IgD-negative memory B cell (primary cell): ENCODE results near the gene IGSF9. TPM values are rescaled to one million over a fixed set of nuclear protein-coding genes. Genes with fewer than 3 reads are reported as not detected.

ENCODE experiments used
- H3K27ac Mint-ChIP-seq, 3 donors: one replicate each; pipeline ENCODE4 v1.8.0; 2020 to 2022; ENCODE audit warnings: mild to moderate bottlenecking in 3 of 3, mixed read lengths in 3 of 3, moderate library complexity in 1 of 3
- H3K27me3 Mint-ChIP-seq: one replicate; pipeline ENCODE4 v1.8.0; 2021; ENCODE audit warnings: mixed read lengths
- H3K36me3 Mint-ChIP-seq: one replicate; pipeline ENCODE4 v1.8.0; 2020; ENCODE audit warnings: mild to moderate bottlenecking, mixed read lengths
- H3K4me1 Mint-ChIP-seq, 3 donors: one replicate each; pipeline ENCODE4 v1.8.0; 2020 to 2022; ENCODE audit warnings: mixed read lengths in 3 of 3, mild to moderate bottlenecking in 1 of 3
- H3K4me3 Mint-ChIP-seq, 4 donors: one replicate each; pipeline ENCODE4 v1.8.0; 2020 to 2022; ENCODE audit warnings: mild to moderate bottlenecking in 4 of 4, mixed read lengths in 4 of 4, moderate library complexity in 3 of 4
- H3K9me3 Mint-ChIP-seq, 3 donors: one replicate each; pipeline ENCODE4 v1.8.0; 2020 to 2021; ENCODE audit warnings: mixed read lengths in 3 of 3, mild to moderate bottlenecking in 1 of 3
- polyA plus RNA-seq: library from polyadenylated mRNA; unstranded; fragments of 300-500 nt; fragmentation: Illumina TruSeq; gene quantifications from one replicate; pipeline ENCODE4 v1.2.3, GENCODE V29; 2021

IGSF9 gene
- polyA plus RNA-seq, 1 donor from 2014 or later: 0.08 TPM

GRCh38 chr1:159959451-159959850 lies 14.0 kb upstream of the IGSF9 start:
- no peaks in the 10 kb centered on the region for H3K9me3 Mint-ChIP-seq
- no peak overlapping the region for H3K27ac Mint-ChIP-seq
- H3K4me3 Mint-ChIP-seq: peak overlapping the region in 1 of 4 donors; percentile 25
- H3K27me3 Mint-ChIP-seq: peaks cover 6% of the 10 kb centered on the region
- no peaks in the 10 kb centered on the region for H3K36me3 Mint-ChIP-seq
- H3K4me1 Mint-ChIP-seq: no peaks in the 10 kb centered on the region

- Mint-ChIP-seq H3K36me3 (no peaks in the 10 kb centered on the region), H3K9me3 (no peaks in the 10 kb centered on the region), H3K4me1 (no peaks in the 10 kb centered on the region), H3K27me3 (peaks cover 9% of the 10 kb centered on the region), H3K4me3 (peak overlapping the region in 1 of 4 donors; percentile 25), H3K27ac (no peak overlapping the region)
Measured at GRCh38 chr1:159958719-159959380, 13.4 kb upstream of the IGSF9 start.

- Mint-ChIP-seq H3K27ac (no peak overlapping the region), H3K4me3 (no peak overlapping the region), H3K9me3 (no peaks in the 10 kb centered on the region), H3K36me3 (no peaks in the 10 kb centered on the region), H3K4me1 (no peaks in the 10 kb centered on the region), H3K27me3 (peaks cover 10% of the 10 kb centered on the region)
Measured at GRCh38 chr1:159957824-159958268, 12.4 kb upstream of the IGSF9 start.

- H3K4me1 Mint-ChIP-seq: no peaks in the 10 kb centered on the region
- peaks cover 28% of the 10 kb centered on the region for H3K27me3 Mint-ChIP-seq
- no peaks in the 10 kb centered on the region for H3K9me3 Mint-ChIP-seq
- no peaks in the 10 kb centered on the region for H3K36me3 Mint-ChIP-seq
- H3K4me3 Mint-ChIP-seq: no peak overlapping the region
- H3K27ac Mint-ChIP-seq: no peak overlapping the region
Measured at GRCh38 chr1:159955456-159955855, 10.0 kb upstream of the IGSF9 start.

DNA sequence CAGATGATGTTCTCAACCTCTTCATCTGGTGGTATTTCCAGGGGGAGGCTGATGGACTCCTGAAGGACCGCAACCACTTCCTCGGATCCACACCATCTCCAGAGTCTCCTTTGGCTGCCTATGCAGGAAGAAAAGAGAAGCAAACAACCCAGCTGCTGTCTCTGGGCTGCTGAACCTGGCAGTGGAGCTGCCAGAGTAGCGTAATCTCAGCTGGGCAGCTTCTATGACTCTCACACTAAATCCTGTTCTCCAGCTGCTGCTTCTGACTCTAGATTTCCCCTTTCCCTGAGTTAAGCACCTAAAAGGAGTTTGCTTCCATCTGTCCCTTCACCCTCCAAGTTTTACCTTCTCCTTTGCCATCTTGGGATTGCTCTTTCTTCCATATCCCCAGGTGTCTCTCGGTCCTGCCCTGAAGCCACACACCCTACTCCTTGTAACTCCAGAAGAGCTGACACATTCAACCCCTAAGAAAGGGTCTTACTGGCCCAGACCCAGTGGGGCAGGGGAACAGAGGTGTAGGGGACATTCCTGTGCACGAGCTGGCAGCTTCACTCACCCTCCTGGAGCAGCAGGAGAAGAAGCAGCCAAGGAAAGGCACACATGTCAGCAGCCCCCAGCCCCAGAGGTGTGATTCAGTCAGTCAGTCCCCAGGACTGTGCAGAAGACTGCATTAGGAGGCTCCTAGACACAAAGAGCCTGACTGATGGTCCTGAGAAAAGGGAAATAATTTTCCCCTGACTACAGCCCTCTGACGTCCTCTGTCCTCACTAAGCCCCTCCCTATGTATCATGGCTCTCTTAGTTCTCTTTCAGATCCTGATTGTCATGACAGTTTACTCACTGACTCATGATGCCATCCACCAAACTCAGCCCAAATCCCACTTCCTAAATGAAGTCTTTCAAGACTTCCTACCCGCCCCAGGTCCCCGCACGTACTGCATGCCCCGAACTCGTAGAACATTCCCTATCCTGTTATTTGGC lies 8.4 kb upstream of the IGSF9 start, which contains the start of gene SLAMF9:
TSS of gene SLAMF9 (minus strand) at position 702 of the 980 bp plus-strand sequence. CDS start at position 602, 100 bp downstream.
- Mint-ChIP-seq H3K27ac (peak within 1 kb of the TSS in 2 of 3 donors; percentile 9 to 50), H3K4me3 (no peak within 1 kb of the TSS), H3K27me3 (peaks cover 25% of the 10 kb centered on the region), H3K9me3 (no peaks in the 10 kb centered on the region), H3K36me3 (no peaks in the 10 kb centered on the region), H3K4me1 (no peaks in the 10 kb centered on the region)

GRCh38 chr1:159952932-159953331 lies 7.5 kb upstream of the IGSF9 start:
- H3K4me3 Mint-ChIP-seq: no peak overlapping the region
- no peaks in the 10 kb centered on the region for H3K4me1 Mint-ChIP-seq
- no peaks in the 10 kb centered on the region for H3K36me3 Mint-ChIP-seq
- peak overlapping the region in 1 of 3 donors; percentile 50 for H3K27ac Mint-ChIP-seq
- H3K27me3 Mint-ChIP-seq: peaks cover 25% of the 10 kb centered on the region
- no peaks in the 10 kb centered on the region for H3K9me3 Mint-ChIP-seq

DNA sequence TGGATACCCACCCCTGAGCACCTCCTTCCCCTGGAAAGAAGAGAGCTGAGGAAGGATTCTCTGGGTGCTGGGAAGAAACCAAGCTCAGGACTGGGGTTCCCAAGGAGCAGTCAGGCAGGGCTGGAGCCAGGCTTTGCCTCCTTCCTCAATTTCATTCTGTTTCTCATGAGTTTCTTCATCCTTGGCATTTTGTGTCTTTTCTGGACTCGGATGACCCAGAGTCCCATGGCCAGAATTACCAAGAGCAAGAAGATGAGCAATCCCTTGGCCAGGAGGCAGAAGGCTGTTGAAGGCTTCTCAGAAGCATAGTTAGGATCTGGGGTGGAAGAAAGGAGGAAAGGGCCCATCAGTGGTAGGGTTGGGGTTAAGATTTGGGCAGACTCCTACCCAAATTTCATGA lies 6.1 kb upstream of the IGSF9 start:
- Mint-ChIP-seq H3K36me3 (no peaks in the 10 kb centered on the region), H3K27me3 (peaks cover 25% of the 10 kb centered on the region), H3K9me3 (no peaks in the 10 kb centered on the region), H3K27ac (no peak overlapping the region), H3K4me3 (no peak overlapping the region), H3K4me1 (no peaks in the 10 kb centered on the region)

DNA sequence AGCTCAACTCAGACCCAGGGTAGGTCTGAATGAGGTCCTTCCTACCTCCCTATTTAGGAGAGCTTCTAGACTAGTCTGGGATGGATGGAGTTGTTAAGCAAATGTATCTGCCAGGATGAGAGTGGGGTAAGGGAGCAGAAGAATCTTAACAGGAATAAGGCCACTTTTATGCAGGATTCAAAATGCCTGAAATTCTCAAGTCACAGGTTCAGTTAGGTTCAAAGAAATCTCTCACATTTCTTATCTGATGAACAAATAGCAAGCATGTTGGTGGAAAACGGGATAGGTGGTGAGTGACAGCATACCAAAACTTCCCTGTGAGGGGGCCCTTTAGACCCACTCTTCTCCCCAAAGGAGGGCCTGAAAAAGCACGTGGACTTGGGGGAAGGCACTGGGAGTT lies 5.6 kb upstream of the IGSF9 start:
- Mint-ChIP-seq H3K9me3 (no peaks in the 10 kb centered on the region), H3K27me3 (peaks cover 27% of the 10 kb centered on the region), H3K4me3 (no peak overlapping the region), H3K27ac (peak overlapping the region in 1 of 3 donors; percentile 77), H3K36me3 (no peaks in the 10 kb centered on the region), H3K4me1 (no peaks in the 10 kb centered on the region)

DNA sequence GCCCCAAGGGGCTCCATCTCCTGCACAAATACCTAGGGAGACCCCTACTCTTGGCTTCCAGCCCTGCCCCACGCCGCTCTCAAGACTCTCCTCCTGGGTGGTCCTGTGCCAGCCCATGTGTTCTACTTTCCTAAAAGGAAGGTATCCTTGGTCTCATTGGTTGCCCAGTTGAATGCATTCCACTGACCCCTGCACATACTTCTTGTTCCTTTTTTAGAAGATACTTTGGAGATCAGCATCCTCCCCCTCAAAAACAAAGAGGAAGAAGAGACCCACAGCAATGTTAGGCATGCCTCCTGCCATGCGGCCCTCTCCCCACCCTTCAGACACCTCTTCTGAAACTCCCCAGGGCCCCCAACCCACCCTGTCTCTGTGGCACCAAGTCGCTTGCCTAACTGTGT lies 4.6 kb upstream of the IGSF9 start:
- Mint-ChIP-seq H3K36me3 (no peaks in the 10 kb centered on the region), H3K27ac (no peak overlapping the region), H3K9me3 (no peaks in the 10 kb centered on the region), H3K4me3 (no peak overlapping the region), H3K4me1 (peaks cover 2 to 4% (median 3%) of the 10 kb centered on the region in 3 donors), H3K27me3 (peaks cover 36% of the 10 kb centered on the region)

GRCh38 chr1:159949123-159949522 lies 3.7 kb upstream of the IGSF9 start:
- H3K9me3 Mint-ChIP-seq: no peaks in the 10 kb centered on the region
- H3K4me1 Mint-ChIP-seq: peaks cover 2 to 8% (median 7%) of the 10 kb centered on the region in 3 donors
- no peak overlapping the region for H3K27ac Mint-ChIP-seq
- no peak overlapping the region for H3K4me3 Mint-ChIP-seq
- H3K36me3 Mint-ChIP-seq: no peaks in the 10 kb centered on the region
- peaks cover 42% of the 10 kb centered on the region for H3K27me3 Mint-ChIP-seq

GRCh38 chr1:159947942-159948341 lies 2.5 kb upstream of the IGSF9 start:
- peaks cover 2 to 8% (median 7%) of the 10 kb centered on the region in 3 donors for H3K4me1 Mint-ChIP-seq
- H3K4me3 Mint-ChIP-seq: no peak overlapping the region
- peak overlapping the region in 1 of 3 donors; percentile 23 for H3K27ac Mint-ChIP-seq
- H3K36me3 Mint-ChIP-seq: no peaks in the 10 kb centered on the region
- no peaks in the 10 kb centered on the region for H3K9me3 Mint-ChIP-seq
- H3K27me3 Mint-ChIP-seq: peaks cover 48% of the 10 kb centered on the region

- Mint-ChIP-seq H3K27ac (no peak overlapping the region), H3K27me3 (peaks cover 34% of the 10 kb centered on the region), H3K36me3 (no peaks in the 10 kb centered on the region), H3K9me3 (no peaks in the 10 kb centered on the region), H3K4me3 (peak overlapping the region in 3 of 4 donors; percentile 16 to 61 (median 61)), H3K4me1 (peaks cover 2 to 12% (median 10%) of the 10 kb centered on the region in 3 donors)
Measured at GRCh38 chr1:159946242-159947187, 1.1 kb upstream of the IGSF9 start.

DNA sequence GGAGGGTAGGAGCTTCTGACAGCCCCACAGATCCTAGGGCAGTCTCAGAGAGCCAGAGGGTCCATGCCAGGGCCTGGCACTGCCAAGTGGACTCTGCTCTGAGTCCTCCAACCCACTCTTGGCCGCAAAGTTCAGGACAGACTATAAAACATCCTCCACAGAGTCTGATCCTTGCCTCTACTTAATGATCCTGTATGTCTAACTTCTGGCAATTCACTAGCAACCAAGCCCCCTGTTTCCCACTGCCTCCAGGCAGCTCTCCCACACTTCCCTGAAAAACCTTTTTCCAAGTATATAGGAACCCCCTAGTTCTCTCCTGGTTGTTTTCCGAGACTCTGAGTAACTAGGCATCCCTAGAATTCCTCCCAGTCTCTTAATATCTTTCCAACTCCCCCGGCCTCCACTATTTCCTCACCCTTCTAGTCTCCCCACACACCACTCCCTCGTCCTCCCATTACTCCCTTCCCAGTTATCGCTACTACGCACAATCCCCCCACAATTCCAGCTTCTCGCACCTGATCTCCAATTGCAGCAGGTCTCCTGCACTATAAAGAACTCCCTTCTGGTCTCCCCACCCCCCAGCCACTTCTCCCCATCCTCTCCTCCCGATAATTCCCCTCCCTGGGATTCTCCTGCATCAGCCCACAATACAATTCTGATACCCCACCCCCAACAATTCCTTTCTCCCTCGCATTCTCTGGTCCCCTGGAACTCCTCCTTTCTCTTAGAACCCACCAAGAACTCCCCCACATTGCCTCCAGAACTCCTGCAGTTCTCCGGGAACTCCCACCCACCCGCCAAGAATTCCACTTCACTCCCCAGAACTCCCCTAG lies 574 bp downstream of the IGSF9 start:
- H3K4me3 Mint-ChIP-seq: peak overlapping the region in 2 of 4 donors; percentile 71 to 87
- H3K9me3 Mint-ChIP-seq: no peaks in the 10 kb centered on the region
- H3K27me3 Mint-ChIP-seq: peaks cover 28% of the 10 kb centered on the region
- peaks cover 2 to 16% (median 10%) of the 10 kb centered on the region in 3 donors for H3K4me1 Mint-ChIP-seq
- H3K36me3 Mint-ChIP-seq: no peaks in the 10 kb centered on the region
- H3K27ac Mint-ChIP-seq: no peak overlapping the region
